Caco-2 (cell line): ENCODE data around the gene RPL38. TPM values are rescaled to one million over a fixed set of nuclear protein-coding genes. Genes with fewer than 3 reads are reported as not detected.

Experiments used
- BruUV-seq: library from RNA; stranded (reverse); fragments of 400-500 nt; replicated peaks from 2 replicates; lab custom pipeline; 2021; lab: Mats Ljungman, UMichigan
- CTCF ChIA-PET: fragments of 300-600 bp; sonication (Branson Sonifier 250); formaldehyde crosslinking; loops from one replicate; lab custom pipeline; 2022; ENCODE audit warnings: antibody characterized with exemption; lab: Charles Lee
- POLR2A ChIA-PET: fragments of 300-600 bp; sonication (Branson Sonifier 250); formaldehyde crosslinking; loops from one replicate; lab custom pipeline; 2022; ENCODE audit warnings: antibody characterized with exemption; lab: Charles Lee
- DNase-seq, 2 experiments: peaks; one replicate each; pipeline versions ENCODE4 v3.0.0 to v3.0.0-alpha.2; 2020 to 2022
- H3K27me3 ChIP-seq: replicated peaks from 2 replicates; pipeline ENCODE4 v1.6.0; 2011; ENCODE audit warnings: low read length; ENCODE audit not compliant: control insufficient read depth, insufficient read depth
- H3K36me3 ChIP-seq: 2 replicates; pipeline ENCODE4 v1.5.1; 2011; ENCODE audit warnings: low read length; ENCODE audit not compliant: control insufficient read depth, insufficient read depth
- H3K4me1 ChIP-seq: fragments of 250-450 bp; sonication (Bioruptor Pico); 2 replicates; pipeline ENCODE4 v1.5.1; 2020; ENCODE audit warnings: mild to moderate bottlenecking
- H3K4me3 ChIP-seq: 2 replicates; pipeline ENCODE4 v1.5.1; 2011; ENCODE audit warnings: low read depth, mild to moderate bottlenecking, control low read depth, low read length
- H3K9me3 ChIP-seq: fragments of 250-450 bp; sonication (Bioruptor Pico); 2 replicates; pipeline ENCODE4 v1.5.1; 2020; ENCODE audit warnings: mild to moderate bottlenecking, moderate library complexity
- H3K27ac Mint-ChIP-seq: one replicate; pipeline ENCODE4 v1.8.0; 2022; ENCODE audit warnings: mixed read lengths; ENCODE audit not compliant: unreplicated experiment
- H3K27me3 Mint-ChIP-seq: one replicate; pipeline ENCODE4 v1.8.0; 2022; ENCODE audit warnings: mixed read lengths; ENCODE audit not compliant: insufficient read depth, unreplicated experiment
- H3K36me3 Mint-ChIP-seq: one replicate; pipeline ENCODE4 v1.8.0; 2022; ENCODE audit warnings: mild to moderate bottlenecking, mixed read lengths; ENCODE audit not compliant: insufficient read depth, unreplicated experiment
- H3K4me1 Mint-ChIP-seq: one replicate; pipeline ENCODE4 v1.8.0; 2022; ENCODE audit warnings: low read depth, mixed read lengths; ENCODE audit not compliant: unreplicated experiment
- H3K4me3 Mint-ChIP-seq: one replicate; pipeline ENCODE4 v1.8.0; 2022; ENCODE audit warnings: mild to moderate bottlenecking, moderate library complexity, mixed read lengths; ENCODE audit not compliant: unreplicated experiment
- H3K9me3 Mint-ChIP-seq: one replicate; pipeline ENCODE4 v1.8.0; 2022; ENCODE audit warnings: mixed read lengths; ENCODE audit not compliant: unreplicated experiment
- CTCF ChIP-seq, 2 experiments: fragments of 200-600 bp in 1 of 2; IDR thresholded peaks; 1 replicate in 1 of 2; 2 replicates in 1 of 2; pipeline versions ENCODE4 v1.5.1 to v1.8.0; 2011 to 2022; ENCODE audit warnings: antibody characterized with exemption in 1 of 2, control low read depth in 1 of 2, inconsistent platforms in 1 of 2, low read depth in 1 of 2, low read length in 1 of 2, mild to moderate bottlenecking in 1 of 2, moderate library complexity in 1 of 2; ENCODE audit not compliant: insufficient read depth in 1 of 2, severe bottlenecking in 1 of 2, unreplicated experiment in 1 of 2
- intact Hi-C: fragments of 100-400 bp; cut with micrococcal nuclease; formaldehyde crosslinking; loops from one replicate; pipeline ENCODE4 v1.10.0; 2022; ENCODE audit not compliant: unreplicated experiment
- total RNA-seq: library from RNA; stranded (reverse); gene quantifications from 2 replicates; pipeline ENCODE4 v1.2.3, GENCODE V29; 2022

RPL38 gene
- total RNA-seq, 1 experiment from 2014 or later: 1,319 TPM

DNA sequence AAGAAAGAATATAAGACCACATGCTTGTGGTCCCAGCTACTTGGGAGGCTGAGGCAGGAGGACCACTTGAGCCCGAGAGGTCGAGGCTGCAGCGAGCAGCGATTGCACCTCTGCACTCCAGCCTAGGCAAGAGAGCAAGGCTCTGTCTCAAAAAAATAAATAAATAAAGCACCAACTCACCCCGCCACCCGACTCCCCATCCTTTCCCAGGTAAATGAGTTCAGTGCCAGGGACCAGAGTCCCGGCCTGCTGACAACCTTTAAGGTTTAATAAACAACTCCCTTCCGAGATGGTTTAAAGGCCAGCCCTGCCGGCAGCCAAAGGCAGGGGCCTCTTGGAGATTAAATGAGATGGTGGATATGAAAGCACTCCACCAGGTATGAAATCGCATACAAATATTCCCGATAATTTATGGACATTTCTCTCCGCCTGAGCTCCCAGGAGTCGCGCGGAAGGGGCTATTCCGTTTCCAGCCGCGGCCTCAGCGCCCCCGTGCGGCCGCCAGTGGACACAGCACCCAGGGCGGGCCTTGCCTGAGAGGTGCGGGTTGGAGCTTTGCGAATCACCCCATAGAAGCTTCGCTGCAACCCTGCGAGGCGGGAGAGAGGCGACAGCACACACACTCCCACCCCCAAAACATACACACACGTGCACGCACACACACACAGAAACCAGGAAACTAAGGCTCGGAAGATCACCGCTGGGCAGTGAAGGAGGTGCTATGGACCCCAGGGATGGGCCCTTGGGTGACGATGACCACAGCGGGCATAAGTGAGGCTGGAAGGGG, 4.0 kb upstream of the RPL38 start:
- peaks cover 2% of the 10 kb centered on the region; the same call in 1 of the 2 replicates for H3K36me3 ChIP-seq
- ChIA-PET POLR2A (no interaction called here), CTCF (interaction anchor here (0.5 to 1.1 kb wide), 12 partner anchors 9 to 658 kb away, joined by 3 to 6 read pairs (median 3); partner anchors contain the start of gene TTYH2)
- Mint-ChIP-seq H3K36me3 (peaks cover 20% of the 10 kb centered on the region), H3K27me3 (peaks cover 20% of the 10 kb centered on the region), H3K4me1 (peaks cover 7% of the 10 kb centered on the region), H3K9me3 (no peaks in the 10 kb centered on the region), H3K27ac (no peak overlapping the region), H3K4me3 (no peak overlapping the region)
- BruUV-seq: no TSS peak
- H3K4me3 ChIP-seq: no peak overlapping the region
- no peaks in the 10 kb centered on the region for H3K4me1 ChIP-seq
- no peaks in the 10 kb centered on the region for H3K9me3 ChIP-seq
- intact Hi-C loops: no loop called here
- peak; percentile 90 to 93 for TF ChIP-seq CTCF (IDR thresholded peaks at IDR 0.05; ENCODE audit: insufficient read depth in 1 of 2, low read depth in 1 of 2, low read length in 1 of 2, severe bottlenecking in 1 of 2, unreplicated experiment in 1 of 2)
- DNase-seq: peak; percentile 59 to 82
- peaks cover 1% of the 10 kb centered on the region; the same call in 1 of the 2 replicates for H3K27me3 ChIP-seq

DNA sequence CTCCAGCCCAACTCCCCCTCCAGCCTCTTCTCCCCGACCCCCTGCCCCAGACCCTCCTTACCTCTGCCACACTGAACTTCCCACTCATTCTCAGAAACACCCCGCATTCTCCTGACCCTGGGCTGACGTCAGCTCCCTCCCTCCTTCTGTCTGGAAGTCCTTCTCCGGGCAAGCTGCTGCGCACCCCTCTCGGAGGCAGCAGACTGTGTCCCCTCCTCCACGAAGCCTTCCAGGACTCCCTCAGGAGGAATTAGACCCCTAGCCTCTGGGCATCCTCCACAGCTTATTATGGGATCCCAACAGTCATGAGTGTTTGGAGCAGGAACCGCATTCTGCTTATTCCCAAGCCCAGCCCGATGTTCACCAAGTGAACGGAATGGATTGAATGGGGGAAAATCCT, 3.4 kb upstream of the RPL38 start:
- no peak overlapping the region for H3K4me3 Mint-ChIP-seq
- TF ChIP-seq CTCF (IDR thresholded peaks at IDR 0.05; ENCODE audit: insufficient read depth in 1 of 2, low read depth in 1 of 2, low read length in 1 of 2, severe bottlenecking in 1 of 2, unreplicated experiment in 1 of 2): no peak
- H3K36me3 ChIP-seq: peaks cover 2% of the 10 kb centered on the region; the same call in 1 of the 2 replicates
- H3K4me1 Mint-ChIP-seq: peaks cover 9% of the 10 kb centered on the region
- H3K9me3 Mint-ChIP-seq: no peaks in the 10 kb centered on the region
- ChIA-PET CTCF (interaction anchor here (0.5 to 1.1 kb wide), 6 partner anchors 9 to 658 kb away, joined by 3 to 6 read pairs (median 4); partner anchors contain the start of gene TTYH2), POLR2A (no interaction called here)
- H3K4me3 ChIP-seq: no peak overlapping the region
- DNase-seq: no peak
- no TSS peak for BruUV-seq
- no peaks in the 10 kb centered on the region for H3K9me3 ChIP-seq
- peaks cover 5% of the 10 kb centered on the region for H3K4me1 ChIP-seq
- no peak overlapping the region for H3K27ac Mint-ChIP-seq
- peaks cover 1% of the 10 kb centered on the region; the same call in 1 of the 2 replicates for H3K27me3 ChIP-seq
- peaks cover 26% of the 10 kb centered on the region for H3K36me3 Mint-ChIP-seq
- intact Hi-C loops: no loop called here
- peaks cover 20% of the 10 kb centered on the region for H3K27me3 Mint-ChIP-seq

- peaks cover 3% of the 10 kb centered on the region; the same call in 1 of the 2 replicates for H3K36me3 ChIP-seq
- ChIA-PET CTCF (no interaction called here), POLR2A (no interaction called here)
- peaks cover 20% of the 10 kb centered on the region for H3K27me3 Mint-ChIP-seq
- H3K27me3 ChIP-seq: peaks cover 1% of the 10 kb centered on the region; the same call in 1 of the 2 replicates
- H3K4me3 Mint-ChIP-seq: no peak overlapping the region
- no TSS peak for BruUV-seq
- H3K4me1 ChIP-seq: peaks cover 16% of the 10 kb centered on the region
- no peak overlapping the region for H3K4me3 ChIP-seq
- no peaks in the 10 kb centered on the region for H3K9me3 ChIP-seq
- peaks cover 38% of the 10 kb centered on the region for H3K36me3 Mint-ChIP-seq
- intact Hi-C loops: no loop called here
- no peak for TF ChIP-seq CTCF (IDR thresholded peaks at IDR 0.05; ENCODE audit: insufficient read depth in 1 of 2, low read depth in 1 of 2, low read length in 1 of 2, severe bottlenecking in 1 of 2, unreplicated experiment in 1 of 2)
- DNase-seq: no peak
- no peak overlapping the region for H3K27ac Mint-ChIP-seq
- peaks cover 16% of the 10 kb centered on the region for H3K4me1 Mint-ChIP-seq
- H3K9me3 Mint-ChIP-seq: no peaks in the 10 kb centered on the region
Observed at GRCh38 chr17:74201250-74201649, 2.2 kb upstream of the RPL38 start.
